ENCODE results near the gene MC1R.

DNA sequence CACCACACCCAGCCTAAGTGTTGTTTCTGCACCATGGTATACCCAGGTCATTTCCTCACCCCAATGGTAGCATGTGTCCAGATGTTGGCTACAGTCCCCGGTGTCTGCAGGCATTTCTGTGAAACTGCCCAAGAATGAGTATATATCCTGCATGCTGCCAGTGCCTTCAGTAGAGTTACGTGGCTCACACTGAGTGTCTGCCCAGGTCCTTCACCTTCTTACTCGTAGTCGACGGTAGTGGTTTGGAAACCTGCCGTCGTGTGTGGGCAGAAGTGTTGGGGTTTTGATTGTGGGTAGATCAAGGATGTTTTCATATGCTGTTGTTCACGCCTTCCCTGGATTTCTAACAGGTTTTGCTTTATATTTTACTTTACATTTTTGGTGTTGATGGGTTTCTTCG, 28.5 kb upstream of the MC1R start:
- TF ChIP-seq, protein P1, sequence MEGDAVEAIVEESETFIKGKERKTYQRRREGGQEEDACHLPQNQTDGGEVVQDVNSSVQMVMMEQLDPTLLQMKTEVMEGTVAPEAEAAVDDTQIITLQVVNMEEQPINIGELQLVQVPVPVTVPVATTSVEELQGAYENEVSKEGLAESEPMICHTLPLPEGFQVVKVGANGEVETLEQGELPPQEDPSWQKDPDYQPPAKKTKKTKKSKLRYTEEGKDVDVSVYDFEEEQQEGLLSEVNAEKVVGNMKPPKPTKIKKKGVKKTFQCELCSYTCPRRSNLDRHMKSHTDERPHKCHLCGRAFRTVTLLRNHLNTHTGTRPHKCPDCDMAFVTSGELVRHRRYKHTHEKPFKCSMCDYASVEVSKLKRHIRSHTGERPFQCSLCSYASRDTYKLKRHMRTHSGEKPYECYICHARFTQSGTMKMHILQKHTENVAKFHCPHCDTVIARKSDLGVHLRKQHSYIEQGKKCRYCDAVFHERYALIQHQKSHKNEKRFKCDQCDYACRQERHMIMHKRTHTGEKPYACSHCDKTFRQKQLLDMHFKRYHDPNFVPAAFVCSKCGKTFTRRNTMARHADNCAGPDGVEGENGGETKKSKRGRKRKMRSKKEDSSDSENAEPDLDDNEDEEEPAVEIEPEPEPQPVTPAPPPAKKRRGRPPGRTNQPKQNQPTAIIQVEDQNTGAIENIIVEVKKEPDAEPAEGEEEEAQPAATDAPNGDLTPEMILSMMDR (conservative IDR thresholded peaks at IDR 0.05; ENCODE audit: low read depth, low read length) = no peak
- TF ChIP-seq POLR2A (IDR thresholded peaks at IDR 0.05; ENCODE audit: low read depth, low read length) = no peak
- TF ChIP-seq MXI1 (IDR thresholded peaks at IDR 0.05; ENCODE audit: borderline replicate concordance, low read depth, low read length) = no peak

All from IMR-90 (cell line).